Loucy (cell line): ENCODE results near the gene LRRC28.

Experiments used
- H2AFZ ChIP-seq: fragments of 200-600 bp; sonication (generic); 2 replicates; pipeline ENCODE4 v1.6.0; 2016; ENCODE audit warnings: antibody characterized with exemption, mild to moderate bottlenecking, low read length, moderate library complexity
- H3F3A ChIP-seq: fragments of 200-600 bp; 2 replicates; pipeline ENCODE4 v1.6.0; 2016; ENCODE audit warnings: antibody characterized with exemption, low read depth, mild to moderate bottlenecking
- H3K27me3 ChIP-seq: fragments of 200-600 bp; sonication (generic); 2 replicates; pipeline ENCODE4 v1.6.1; 2014; ENCODE audit warnings: low read length, mild to moderate bottlenecking; ENCODE audit not compliant: insufficient read depth, poor library complexity, severe bottlenecking
- H3K36me3 ChIP-seq: fragments of 200-600 bp; sonication (generic); 2 replicates; pipeline ENCODE4 v1.6.1; 2016; ENCODE audit warnings: low read length; ENCODE audit not compliant: insufficient read depth
- H3K4me1 ChIP-seq: fragments of 200-600 bp; sonication (generic); 2 replicates; pipeline ENCODE4 v1.5.1; 2014; ENCODE audit warnings: low read length, mild to moderate bottlenecking; ENCODE audit not compliant: insufficient read depth, poor library complexity, severe bottlenecking
- H3K4me2 ChIP-seq: fragments of 200-600 bp; sonication (generic); 2 replicates; pipeline ENCODE4 v1.6.0; 2014; ENCODE audit warnings: antibody characterized with exemption, low read length, low read depth, mild to moderate bottlenecking; ENCODE audit not compliant: poor library complexity, severe bottlenecking
- H3K4me3 ChIP-seq: fragments of 200-600 bp; sonication (generic); 2 replicates; pipeline ENCODE4 v1.5.1; 2014; ENCODE audit warnings: low read length, mild to moderate bottlenecking, mixed read lengths; ENCODE audit not compliant: poor library complexity, severe bottlenecking
- H3K79me2 ChIP-seq: fragments of 200-600 bp; sonication (generic); 2 replicates; pipeline ENCODE4 v1.6.1; 2014; ENCODE audit warnings: low read length; ENCODE audit not compliant: insufficient read depth
- H3K9ac ChIP-seq: fragments of 200-600 bp; sonication (generic); 2 replicates; pipeline ENCODE4 v1.6.0; 2014; ENCODE audit warnings: mild to moderate bottlenecking, low read depth, low read length, moderate library complexity; ENCODE audit not compliant: poor library complexity, severe bottlenecking
- H3K9me2 ChIP-seq: fragments of 200-600 bp; sonication (generic); replicated peaks from 2 replicates; pipeline ENCODE4 v1.6.1; 2016; ENCODE audit warnings: low read depth, low read length, mixed read lengths
- H3K9me3 ChIP-seq: fragments of 200-600 bp; sonication (generic); 2 replicates; pipeline ENCODE4 v1.6.1; 2014; ENCODE audit warnings: mild to moderate bottlenecking, antibody characterized with exemption, low read length, low read depth; ENCODE audit not compliant: insufficient read depth
- H4K20me1 ChIP-seq: fragments of 200-600 bp; sonication (generic); 2 replicates; pipeline ENCODE4 v1.6.0; 2014; ENCODE audit warnings: antibody characterized with exemption, low read length, mild to moderate bottlenecking; ENCODE audit not compliant: insufficient read depth, poor library complexity, severe bottlenecking
- CTCF ChIP-seq: fragments of 200-600 bp; sonication (generic); conservative IDR thresholded peaks from 2 replicates; pipeline ENCODE4 v1.5.1; 2014; ENCODE audit warnings: mild to moderate bottlenecking, antibody characterized with exemption, low read length
- EZH2phosphoT487 ChIP-seq: fragments of 200-600 bp; IDR thresholded peaks from 2 replicates; pipeline ENCODE4 v1.6.1; 2018; ENCODE audit warnings: antibody characterized with exemption, mild to moderate bottlenecking, moderate library complexity, borderline replicate concordance

The LRRC28 gene

GRCh38 chr15:99250494-99250856, 806 bp upstream of the LRRC28 start:
- Histone ChIP-seq H3K9me2 (no peaks in the 10 kb centered on the region), H3K79me2 (no peaks in the 10 kb centered on the region), H3K9ac (peak overlapping the region; percentile 41), H3F3A (no peaks in the 10 kb centered on the region), H4K20me1 (no peaks in the 10 kb centered on the region), H2AFZ (peak overlapping the region; percentile 91), H3K4me3 (peak overlapping the region; percentile 82), H3K36me3 (no peaks in the 10 kb centered on the region), H3K9me3 (no peaks in the 10 kb centered on the region), H3K4me2 (peak overlapping the region; percentile 81), H3K27me3 (peaks cover 50% of the 10 kb centered on the region), H3K4me1 (peaks cover 23% of the 10 kb centered on the region)
- TF ChIP-seq CTCF (no peak), EZH2phosphoT487 (no peak)

- Histone ChIP-seq H2AFZ (peak overlapping the region; percentile 88; the same call in 1 of the 2 replicates), H3K9me2 (no peaks in the 10 kb centered on the region), H3K9ac (peak overlapping the region; percentile 78), H3K4me2 (peak overlapping the region; percentile 81), H3K79me2 (no peaks in the 10 kb centered on the region), H3K27me3 (peaks cover 41% of the 10 kb centered on the region), H3K4me1 (peaks cover 23% of the 10 kb centered on the region), H3K9me3 (no peaks in the 10 kb centered on the region), H3K36me3 (no peaks in the 10 kb centered on the region), H3F3A (no peaks in the 10 kb centered on the region), H4K20me1 (no peaks in the 10 kb centered on the region), H3K4me3 (peak overlapping the region; percentile 82)
- TF ChIP-seq EZH2phosphoT487 (no peak), CTCF (no peak)
Observed at GRCh38 chr15:99252326-99252725, 1.0 kb downstream of the LRRC28 start.

- Histone ChIP-seq H3F3A (no peaks in the 10 kb centered on the region), H3K4me1 (peaks cover 23% of the 10 kb centered on the region), H4K20me1 (no peaks in the 10 kb centered on the region), H2AFZ (no peak overlapping the region), H3K9me2 (no peaks in the 10 kb centered on the region), H3K79me2 (no peaks in the 10 kb centered on the region), H3K27me3 (peaks cover 29% of the 10 kb centered on the region), H3K36me3 (no peaks in the 10 kb centered on the region), H3K9me3 (no peaks in the 10 kb centered on the region), H3K4me3 (no peak overlapping the region), H3K4me2 (peak overlapping the region; percentile 35), H3K9ac (no peak overlapping the region)
- no peak for TF ChIP-seq CTCF
- TF ChIP-seq EZH2phosphoT487: no peak
Observed at GRCh38 chr15:99253381-99254090, 2.3 kb downstream of the LRRC28 start.
